HG03039 (cell line): ENCODE measurements around the gene RIN3.

ENCODE experiments used
- ATAC-seq: cut with Tn5 transposase; IDR thresholded peaks from one replicate; pipeline ENCODE4 v1.9.1; 2021; ENCODE audit warnings: mild to moderate bottlenecking, moderate library complexity; ENCODE audit not compliant: unreplicated experiment

RIN3 gene

DNA sequence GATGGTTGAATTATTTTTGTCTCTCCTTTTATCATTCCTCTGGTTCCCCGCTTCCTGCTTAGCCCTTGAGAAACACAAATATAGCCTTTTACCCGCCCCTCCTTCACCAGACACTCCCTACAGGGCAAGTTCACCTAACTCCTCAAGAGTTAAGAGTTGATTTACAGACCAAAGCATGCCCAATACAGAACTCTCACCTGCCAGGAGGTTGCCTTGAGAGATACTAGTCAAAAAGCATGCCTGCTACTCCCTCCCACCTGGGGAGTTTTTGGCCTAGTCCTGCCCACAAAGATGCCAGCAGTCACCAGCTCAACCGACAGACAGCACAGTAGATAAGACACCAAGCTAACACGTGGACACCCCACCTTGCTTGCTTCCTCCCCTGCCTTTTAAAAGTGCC, 223.6 kb downstream of the RIN3 start:
- ATAC-seq: no peak

DNA sequence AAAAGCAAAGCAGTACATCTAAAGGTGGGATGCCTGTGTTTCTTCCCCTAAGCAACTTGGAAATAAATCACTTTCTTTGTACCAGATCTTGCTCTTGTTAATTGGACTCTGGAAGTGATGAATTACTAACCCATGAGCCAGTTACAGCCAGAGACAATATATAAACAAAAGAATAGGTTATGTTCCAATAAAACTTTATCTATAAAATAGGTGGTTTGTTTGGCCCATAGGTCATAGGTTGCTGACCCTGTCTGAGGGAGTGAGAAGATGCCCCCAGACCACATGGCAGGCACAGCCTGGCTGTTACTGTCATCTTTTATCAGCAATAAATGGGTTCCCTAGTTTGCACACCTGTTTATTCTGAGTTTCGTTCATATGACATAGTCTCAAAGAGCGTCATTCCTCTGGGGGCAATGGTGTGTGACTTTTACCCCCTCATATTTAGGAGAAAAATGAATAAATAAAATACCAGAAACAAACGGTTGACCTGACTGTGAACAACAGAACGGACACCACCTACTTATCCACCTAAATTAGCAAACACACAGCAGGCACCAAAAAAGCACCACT, 224.1 kb downstream of the RIN3 start:
- no peak for ATAC-seq
